ENCODE measurements around the gene HTR6. TPM values are rescaled to one million over a fixed set of nuclear protein-coding genes. Genes with fewer than 3 reads are reported as not detected.

The HTR6 gene
- total RNA-seq, 1 experiment from 2014 or later: not detected

DNA sequence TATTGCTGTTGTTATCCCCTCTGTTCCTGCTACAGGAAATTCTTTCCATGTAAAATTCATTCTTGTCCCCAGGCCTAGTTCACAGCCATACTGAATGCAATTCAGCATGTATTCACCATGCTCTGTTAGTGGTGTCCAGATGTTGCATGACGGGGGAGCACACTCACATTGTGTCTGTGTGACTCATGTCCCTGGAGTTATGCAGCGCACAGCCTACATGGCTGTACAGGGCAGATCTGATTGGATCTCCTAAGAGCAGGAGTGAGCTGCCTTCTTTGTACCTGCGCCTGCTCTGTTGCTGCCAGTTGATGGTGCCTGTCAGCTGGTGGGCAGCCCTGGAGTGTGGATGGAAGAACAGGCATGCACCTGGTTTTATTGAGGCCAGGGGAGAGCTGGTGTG, 17.6 kb downstream of the HTR6 start:
- no peaks in the 10 kb centered on the region for H4K20me1 ChIP-seq (ENCODE audit: insufficient read depth)
- H3K4me1 ChIP-seq (replicated peaks; ENCODE audit: insufficient read depth): no peaks in the 10 kb centered on the region
- ChIA-PET POLR2A (ENCODE audit: unreplicated experiment) (interaction anchor here (0.6 kb wide), 1 partner anchor 182 kb away, joined by 19 read pairs; no protein-coding TSS in a partner anchor), CTCF (no interaction called here)
- no peaks in the 10 kb centered on the region for H3K9me2 ChIP-seq (ENCODE audit: insufficient read depth)
- H3K36me3 ChIP-seq (ENCODE audit: low read depth): no peaks in the 10 kb centered on the region
- no peak overlapping the region for H3K4me2 ChIP-seq
- no peaks in the 10 kb centered on the region for H3K79me2 ChIP-seq (ENCODE audit: low read depth)
- H3K4me3 ChIP-seq: no peak overlapping the region
- no peaks in the 10 kb centered on the region for H3F3A ChIP-seq (ENCODE audit: insufficient read depth, low read depth)
- no peaks in the 10 kb centered on the region for H3K27me3 ChIP-seq (ENCODE audit: insufficient read depth, low read depth)
- no peak for TF ChIP-seq EZH2 (IDR thresholded peaks at IDR 0.05; ENCODE audit: low read depth)
- TF ChIP-seq, protein P1, sequence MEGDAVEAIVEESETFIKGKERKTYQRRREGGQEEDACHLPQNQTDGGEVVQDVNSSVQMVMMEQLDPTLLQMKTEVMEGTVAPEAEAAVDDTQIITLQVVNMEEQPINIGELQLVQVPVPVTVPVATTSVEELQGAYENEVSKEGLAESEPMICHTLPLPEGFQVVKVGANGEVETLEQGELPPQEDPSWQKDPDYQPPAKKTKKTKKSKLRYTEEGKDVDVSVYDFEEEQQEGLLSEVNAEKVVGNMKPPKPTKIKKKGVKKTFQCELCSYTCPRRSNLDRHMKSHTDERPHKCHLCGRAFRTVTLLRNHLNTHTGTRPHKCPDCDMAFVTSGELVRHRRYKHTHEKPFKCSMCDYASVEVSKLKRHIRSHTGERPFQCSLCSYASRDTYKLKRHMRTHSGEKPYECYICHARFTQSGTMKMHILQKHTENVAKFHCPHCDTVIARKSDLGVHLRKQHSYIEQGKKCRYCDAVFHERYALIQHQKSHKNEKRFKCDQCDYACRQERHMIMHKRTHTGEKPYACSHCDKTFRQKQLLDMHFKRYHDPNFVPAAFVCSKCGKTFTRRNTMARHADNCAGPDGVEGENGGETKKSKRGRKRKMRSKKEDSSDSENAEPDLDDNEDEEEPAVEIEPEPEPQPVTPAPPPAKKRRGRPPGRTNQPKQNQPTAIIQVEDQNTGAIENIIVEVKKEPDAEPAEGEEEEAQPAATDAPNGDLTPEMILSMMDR (conservative IDR thresholded peaks at IDR 0.05): no peak
- intact Hi-C loops (cut with micrococcal nuclease; ENCODE audit: unreplicated experiment): no loop called here
- no peaks in the 10 kb centered on the region for H3K9me3 ChIP-seq (ENCODE audit: insufficient read depth, low read depth)
- no peak overlapping the region for H3K27ac ChIP-seq
- DNase-seq: no peak
- no TSS peak for BruUV-seq (replicated peaks)
- H2AFZ ChIP-seq: no peak overlapping the region

DNA sequence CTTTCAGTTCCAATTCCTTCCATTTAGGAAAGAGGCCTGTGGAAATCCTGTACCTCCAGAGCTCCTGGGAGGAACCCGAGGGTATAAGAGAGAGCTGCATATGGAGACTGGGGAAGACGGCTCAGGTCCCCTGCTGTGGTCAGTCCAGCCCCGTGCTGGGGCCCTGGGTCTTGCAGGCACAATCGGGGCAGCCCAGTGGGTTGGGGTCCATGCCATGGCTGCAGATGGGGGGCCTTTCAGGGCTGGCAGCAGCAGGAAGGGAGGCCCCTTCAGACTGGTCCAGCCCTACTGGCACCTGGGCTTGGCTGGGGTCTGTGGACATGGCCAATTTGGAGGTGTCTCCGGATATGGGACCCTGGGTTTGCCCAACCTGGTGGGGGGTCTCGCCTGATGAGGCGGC, 18.2 kb downstream of the HTR6 start:
- ChIA-PET POLR2A (ENCODE audit: unreplicated experiment) (interaction anchor here (0.6 kb wide), 1 partner anchor 182 kb away, joined by 19 read pairs; no protein-coding TSS in a partner anchor), CTCF (interaction anchor here (0.6 kb wide), 1 partner anchor 869 kb away, joined by 4 read pairs; no protein-coding TSS in a partner anchor)

DNA sequence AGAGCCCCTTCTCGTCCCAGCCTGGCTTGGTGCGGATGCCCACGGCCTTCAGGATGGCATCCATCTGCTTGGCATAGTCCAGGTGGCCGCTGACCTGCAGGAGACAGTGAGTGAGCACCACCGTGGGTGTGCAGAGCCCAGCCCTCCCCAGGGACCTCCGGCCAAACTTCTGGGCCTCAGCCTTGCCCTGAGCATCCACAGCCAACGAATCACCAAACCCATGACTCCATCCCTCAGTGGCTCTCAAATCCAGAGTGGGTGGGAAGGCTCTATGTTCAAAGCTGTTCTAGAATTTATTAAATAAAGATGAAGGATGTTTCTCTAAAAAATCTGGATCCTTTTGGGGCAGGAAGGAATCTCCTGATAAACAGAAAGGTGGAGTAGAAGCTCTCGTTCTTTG, 18.7 kb downstream of the HTR6 start:
- Histone ChIP-seq H3K4me1 (replicated peaks; ENCODE audit: insufficient read depth) (no peaks in the 10 kb centered on the region), H3K27me3 (ENCODE audit: insufficient read depth, low read depth) (no peaks in the 10 kb centered on the region), H3F3A (ENCODE audit: insufficient read depth, low read depth) (no peaks in the 10 kb centered on the region), H4K20me1 (ENCODE audit: insufficient read depth) (no peaks in the 10 kb centered on the region), H3K79me2 (ENCODE audit: low read depth) (no peaks in the 10 kb centered on the region), H3K27ac (no peak overlapping the region), H3K9me2 (ENCODE audit: insufficient read depth) (no peaks in the 10 kb centered on the region), H3K4me2 (no peak overlapping the region), H3K4me3 (no peak overlapping the region), H2AFZ (no peak overlapping the region), H3K36me3 (ENCODE audit: low read depth) (no peaks in the 10 kb centered on the region), H3K9me3 (ENCODE audit: insufficient read depth, low read depth) (no peaks in the 10 kb centered on the region)
- intact Hi-C loops (cut with micrococcal nuclease; ENCODE audit: unreplicated experiment): no loop called here
- no TSS peak for BruUV-seq (replicated peaks)
- DNase-seq: no peak
- ChIA-PET CTCF (interaction anchor here (0.6 kb wide), 1 partner anchor 868 kb away, joined by 4 read pairs; no protein-coding TSS in a partner anchor), POLR2A (ENCODE audit: unreplicated experiment) (no interaction called here)
- TF ChIP-seq EZH2 (IDR thresholded peaks at IDR 0.05; ENCODE audit: low read depth): no peak
- TF ChIP-seq, protein P1 (conservative IDR thresholded peaks at IDR 0.05): no peak

More for the DNA sequence above, 18.2 kb downstream of the HTR6 start:
- Histone ChIP-seq H4K20me1 (ENCODE audit: insufficient read depth) (no peaks in the 10 kb centered on the region), H3K4me3 (no peak overlapping the region), H3K27ac (no peak overlapping the region), H3K36me3 (ENCODE audit: low read depth) (no peaks in the 10 kb centered on the region), H3K4me2 (no peak overlapping the region), H3F3A (ENCODE audit: insufficient read depth, low read depth) (no peaks in the 10 kb centered on the region), H3K27me3 (ENCODE audit: insufficient read depth, low read depth) (no peaks in the 10 kb centered on the region), H3K79me2 (ENCODE audit: low read depth) (no peaks in the 10 kb centered on the region), H3K9me2 (ENCODE audit: insufficient read depth) (no peaks in the 10 kb centered on the region), H3K9me3 (ENCODE audit: insufficient read depth, low read depth) (no peaks in the 10 kb centered on the region), H3K4me1 (replicated peaks; ENCODE audit: insufficient read depth) (no peaks in the 10 kb centered on the region), H2AFZ (no peak overlapping the region)
- DNase-seq: no peak
- BruUV-seq (replicated peaks): no TSS peak
- no peak for TF ChIP-seq EZH2 (IDR thresholded peaks at IDR 0.05; ENCODE audit: low read depth)
- TF ChIP-seq, protein P1 (conservative IDR thresholded peaks at IDR 0.05): no peak
- intact Hi-C loops (cut with micrococcal nuclease; ENCODE audit: unreplicated experiment): no loop called here

Data from PC-9 (cell line).